ENCODE results near the gene PIGBOS1.
"Not testable (repeated sequence)": the region's sequence is repeated elsewhere in the genome, so short reads cannot be mapped to it uniquely, and the experiment has no call there.

PIGBOS1 gene

GRCh38 chr15:55320238-55320550, 1.3 kb upstream of the PIGBOS1 start:
- DNase-seq (ENCODE audit: low read depth) = no peak
- no peak for TF ChIP-seq CTCF (IDR thresholded peaks at IDR 0.05; ENCODE audit: control insufficient read depth, insufficient read depth, low read depth, low read length, missing control alignments)
- 0 out of 2 replicates have a peak overlapping the region, but pooled peaks have one; percentile 3 for H3K4me3 ChIP-seq (ENCODE audit: control insufficient read depth, low read depth, low read length)

- no peak for TF ChIP-seq CTCF (IDR thresholded peaks at IDR 0.05; ENCODE audit: control insufficient read depth, insufficient read depth, low read depth, low read length, missing control alignments)
- no peak for DNase-seq (ENCODE audit: low read depth)
- H3K4me3 ChIP-seq (ENCODE audit: control insufficient read depth, low read depth, low read length) = peak overlapping the region; percentile 90
Measured at GRCh38 chr15:55319537-55320237, 764 bp upstream of the PIGBOS1 start.

GRCh38 chr15:55302801-55303200, 16.1 kb downstream of the PIGBOS1 start:
- not testable (repeated sequence) for DNase-seq (ENCODE audit: low read depth); H3K4me3 ChIP-seq (ENCODE audit: control insufficient read depth, low read depth, low read length)

- DNase-seq (ENCODE audit: low read depth) = no peak
- TF ChIP-seq CTCF (IDR thresholded peaks at IDR 0.05; ENCODE audit: control insufficient read depth, insufficient read depth, low read depth, low read length, missing control alignments) = no peak
- H3K4me3 ChIP-seq (ENCODE audit: control insufficient read depth, low read depth, low read length) = no peak overlapping the region
Measured at GRCh38 chr15:55297315-55297714, 21.6 kb downstream of the PIGBOS1 start.

GRCh38 chr15:55290528-55291057, 28.3 kb downstream of the PIGBOS1 start:
- peak overlapping the region; percentile 77 for H3K4me3 ChIP-seq (ENCODE audit: control insufficient read depth, low read depth, low read length)
- TF ChIP-seq CTCF (IDR thresholded peaks at IDR 0.05; ENCODE audit: control insufficient read depth, insufficient read depth, low read depth, low read length, missing control alignments) = peak; percentile 95
- no peak for DNase-seq (ENCODE audit: low read depth)

- no peak for DNase-seq (ENCODE audit: low read depth)
- peak within 1 kb of the TSS; percentile 77 for H3K4me3 ChIP-seq (ENCODE audit: control insufficient read depth, low read depth, low read length)
- no peak for TF ChIP-seq CTCF (IDR thresholded peaks at IDR 0.05; ENCODE audit: control insufficient read depth, insufficient read depth, low read depth, low read length, missing control alignments)
Measured at GRCh38 chr15:55289746-55290527, 29.0 kb downstream of the PIGBOS1 start, which contains the start of gene RAB27A. RAB27A (minus strand) TSS chr15:55289813; CDS start chr15:55234934, 54,879 bp downstream.

All from AG09309 (cell line).